ENCODE results near the gene SMIM29.

SMIM29 gene

DNA sequence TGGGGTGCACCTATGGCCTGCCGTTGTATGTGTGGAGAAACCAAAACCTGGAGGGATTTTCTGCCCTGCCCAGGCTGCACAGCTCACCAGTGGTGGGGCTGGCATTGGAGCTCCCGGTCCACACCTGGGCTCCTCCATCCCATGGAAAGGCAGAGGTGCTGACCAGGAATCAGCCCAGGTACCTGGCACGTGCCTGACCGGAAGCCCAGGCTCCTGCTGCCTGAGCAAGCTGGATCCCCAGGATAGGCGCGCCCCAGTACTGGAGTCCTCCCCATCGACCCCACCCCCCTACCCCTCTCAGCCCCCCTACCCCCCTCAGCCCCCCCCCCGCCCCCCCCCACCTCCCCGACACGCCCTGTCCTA, 52.0 kb downstream of the SMIM29 start:
- in situ Hi-C loops (cut with MboI; ENCODE audit: low sequenced_read_pairs) = no loop called here

All from HL-60/S4 treated with phorbol 12-myristate 13-acetate at 8.2 ng/mL for 4 days and 3 days (cell line).